ENCODE data around the gene MLKL.

The MLKL gene

DNA sequence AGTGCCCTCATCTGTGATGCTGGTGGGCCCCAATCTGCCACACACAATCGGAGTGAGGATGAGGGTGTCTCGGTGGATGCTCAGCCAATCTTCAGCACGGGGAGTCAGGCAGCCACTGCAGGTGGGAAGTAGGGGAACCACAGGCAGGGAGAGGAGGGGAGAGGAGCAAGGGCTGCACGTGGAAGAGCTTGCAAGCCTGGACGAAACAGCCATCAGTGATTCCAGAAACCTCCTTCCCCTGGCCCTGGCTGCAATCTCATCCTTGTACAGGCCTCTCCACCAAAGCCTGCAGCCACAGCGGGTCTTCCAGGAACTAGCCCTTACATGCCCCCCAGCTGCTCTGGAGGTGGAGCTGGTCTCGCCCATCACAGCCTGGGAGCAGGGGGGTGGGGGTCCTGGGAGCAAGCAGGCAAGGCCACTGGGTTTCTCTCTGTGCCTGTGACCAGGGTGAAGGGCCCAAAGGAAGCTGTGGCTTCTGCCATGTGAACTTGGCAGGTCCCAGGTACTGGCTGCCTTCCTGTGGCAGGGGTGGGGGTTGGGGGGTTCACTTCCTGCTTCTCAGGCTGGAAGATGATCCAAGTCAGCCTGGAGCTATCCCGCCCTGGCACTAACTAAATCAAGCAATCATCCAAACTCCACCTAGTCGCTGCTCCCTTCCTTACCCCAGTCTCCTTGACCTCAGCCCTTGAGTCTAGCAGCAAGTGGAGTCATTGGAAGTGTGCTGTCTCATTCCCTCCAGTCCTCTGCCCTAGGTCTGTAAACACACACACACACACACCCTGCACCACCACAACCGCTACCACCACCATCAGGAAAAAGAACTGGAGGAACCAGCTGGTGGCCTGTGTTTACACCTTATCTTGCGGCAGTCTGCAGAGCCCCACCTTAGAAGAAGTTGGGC is 29.4 kb upstream of the MLKL start:
- H3K4me3 ChIP-seq (ENCODE audit: low read depth, low read length) = no peak overlapping the region

DNA sequence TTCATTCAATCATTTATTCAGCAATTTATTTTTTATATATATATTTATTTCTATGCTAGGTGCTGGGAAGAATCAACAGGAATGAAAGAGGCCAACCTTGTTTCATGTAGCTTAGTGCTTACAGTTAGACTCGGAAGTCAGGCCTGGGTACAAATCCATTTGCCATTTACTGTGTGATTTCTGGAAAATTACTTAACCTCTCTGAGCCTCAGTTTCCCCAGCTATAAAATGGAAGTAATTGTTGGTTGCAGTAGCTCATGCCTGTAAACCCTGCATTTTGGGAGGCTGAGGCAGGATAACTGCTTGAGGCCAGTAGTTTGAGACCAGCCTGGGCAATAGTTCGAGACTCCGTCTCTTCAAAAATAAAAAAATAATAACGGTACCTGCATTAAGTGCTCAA is 27.2 kb upstream of the MLKL start:
- no peak for TF ChIP-seq POLR2A (IDR thresholded peaks at IDR 0.05; ENCODE audit: extremely low read depth, insufficient read length)
- TF ChIP-seq, protein P1, sequence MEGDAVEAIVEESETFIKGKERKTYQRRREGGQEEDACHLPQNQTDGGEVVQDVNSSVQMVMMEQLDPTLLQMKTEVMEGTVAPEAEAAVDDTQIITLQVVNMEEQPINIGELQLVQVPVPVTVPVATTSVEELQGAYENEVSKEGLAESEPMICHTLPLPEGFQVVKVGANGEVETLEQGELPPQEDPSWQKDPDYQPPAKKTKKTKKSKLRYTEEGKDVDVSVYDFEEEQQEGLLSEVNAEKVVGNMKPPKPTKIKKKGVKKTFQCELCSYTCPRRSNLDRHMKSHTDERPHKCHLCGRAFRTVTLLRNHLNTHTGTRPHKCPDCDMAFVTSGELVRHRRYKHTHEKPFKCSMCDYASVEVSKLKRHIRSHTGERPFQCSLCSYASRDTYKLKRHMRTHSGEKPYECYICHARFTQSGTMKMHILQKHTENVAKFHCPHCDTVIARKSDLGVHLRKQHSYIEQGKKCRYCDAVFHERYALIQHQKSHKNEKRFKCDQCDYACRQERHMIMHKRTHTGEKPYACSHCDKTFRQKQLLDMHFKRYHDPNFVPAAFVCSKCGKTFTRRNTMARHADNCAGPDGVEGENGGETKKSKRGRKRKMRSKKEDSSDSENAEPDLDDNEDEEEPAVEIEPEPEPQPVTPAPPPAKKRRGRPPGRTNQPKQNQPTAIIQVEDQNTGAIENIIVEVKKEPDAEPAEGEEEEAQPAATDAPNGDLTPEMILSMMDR (IDR thresholded peaks at IDR 0.05; ENCODE audit: low read depth, low read length) = no peak
- TF ChIP-seq, protein P2, sequence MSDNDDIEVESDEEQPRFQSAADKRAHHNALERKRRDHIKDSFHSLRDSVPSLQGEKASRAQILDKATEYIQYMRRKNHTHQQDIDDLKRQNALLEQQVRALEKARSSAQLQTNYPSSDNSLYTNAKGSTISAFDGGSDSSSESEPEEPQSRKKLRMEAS (IDR thresholded peaks at IDR 0.05; ENCODE audit: low read depth, low read length) = no peak

More for the DNA sequence above, 29.4 kb upstream of the MLKL start:
- DNase-seq (ENCODE audit: low read depth) = no peak
- TF ChIP-seq, protein P2 (IDR thresholded peaks at IDR 0.05; ENCODE audit: low read depth, low read length) = no peak
- TF ChIP-seq, protein P1 (IDR thresholded peaks at IDR 0.05; ENCODE audit: low read depth, low read length) = no peak
- TF ChIP-seq MYC (IDR thresholded peaks at IDR 0.05; ENCODE audit: low read depth, low read length) (no peak), POLR2A (IDR thresholded peaks at IDR 0.05; ENCODE audit: extremely low read depth, insufficient read length) (no peak)

DNA sequence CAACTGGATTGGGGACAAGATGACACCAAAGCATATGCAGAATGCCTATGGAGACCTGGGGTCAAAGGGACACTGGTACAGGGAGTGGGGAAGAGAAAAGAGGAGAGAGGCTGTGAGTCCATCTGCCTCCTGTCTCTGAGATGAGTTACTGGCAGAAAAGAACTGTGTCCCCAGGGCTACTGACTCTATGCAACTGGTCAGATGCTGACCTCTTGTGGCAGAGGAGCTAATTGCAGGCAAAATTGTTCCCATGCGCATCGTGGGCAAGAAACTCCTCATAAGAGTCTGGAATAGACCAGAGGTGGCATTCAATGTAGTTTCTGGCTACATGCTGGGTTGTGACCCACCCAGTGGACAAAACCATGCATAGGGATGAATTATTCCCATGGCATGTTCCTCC is 26.1 kb upstream of the MLKL start:
- peak; percentile 81 for DNase-seq (ENCODE audit: low read depth)

More for the DNA sequence above, 27.2 kb upstream of the MLKL start:
- no peak overlapping the region for H3K4me3 ChIP-seq (ENCODE audit: low read depth, low read length)
- DNase-seq (ENCODE audit: low read depth) = no peak

DNA sequence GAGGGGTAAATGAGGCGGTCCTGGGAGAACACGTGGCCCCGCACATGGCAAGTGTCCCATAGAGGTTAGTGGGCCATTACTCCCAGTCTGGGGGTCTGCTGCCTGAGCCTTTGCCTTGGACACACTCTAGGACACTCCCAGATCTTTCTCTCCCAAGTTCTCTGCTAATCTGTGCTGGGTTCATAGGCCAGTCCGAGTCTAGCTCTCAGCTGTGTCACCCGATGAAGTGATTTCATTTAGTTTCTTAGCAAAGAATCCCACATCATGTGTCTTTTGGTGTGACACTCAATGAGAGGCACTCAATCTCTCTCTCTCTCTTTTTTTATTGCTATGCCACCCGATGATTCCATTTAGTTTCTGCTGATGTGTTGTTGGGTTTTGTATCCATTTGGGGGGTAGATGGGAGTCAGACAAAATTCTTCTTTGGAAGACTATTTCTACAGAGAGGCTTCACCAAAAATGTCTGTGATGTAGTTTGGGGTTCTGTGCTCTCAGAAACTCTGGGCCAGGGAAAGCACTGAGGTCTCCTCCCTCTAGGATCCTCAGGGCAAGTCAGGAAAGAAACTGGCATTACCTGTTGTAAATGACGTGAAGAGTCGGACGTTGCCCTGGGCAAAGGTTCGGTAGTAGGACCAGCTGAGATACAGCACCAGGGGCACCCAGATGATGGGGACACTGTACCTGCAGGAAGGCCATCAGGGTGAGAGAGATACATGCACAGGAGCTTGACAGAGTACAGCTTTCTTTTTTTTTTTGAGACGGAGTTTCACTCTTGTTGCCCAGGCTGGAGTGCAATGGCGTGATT is 25.2 kb upstream of the MLKL start:
- DNase-seq (ENCODE audit: low read depth) = no peak
- TF ChIP-seq MYC (IDR thresholded peaks at IDR 0.05; ENCODE audit: low read depth, low read length) = no peak
- no peak for TF ChIP-seq POLR2A (IDR thresholded peaks at IDR 0.05; ENCODE audit: extremely low read depth, insufficient read length)
- TF ChIP-seq, protein P2 (IDR thresholded peaks at IDR 0.05; ENCODE audit: low read depth, low read length) = no peak
- TF ChIP-seq, protein P1 (IDR thresholded peaks at IDR 0.05; ENCODE audit: low read depth, low read length) = no peak
- H3K4me3 ChIP-seq (ENCODE audit: low read depth, low read length) = no peak overlapping the region

More for the DNA sequence above, 26.1 kb upstream of the MLKL start:
- no peak overlapping the region for H3K4me3 ChIP-seq (ENCODE audit: low read depth, low read length)
- TF ChIP-seq POLR2A (IDR thresholded peaks at IDR 0.05; ENCODE audit: extremely low read depth, insufficient read length) (no peak), MYC (IDR thresholded peaks at IDR 0.05; ENCODE audit: low read depth, low read length) (no peak)
- TF ChIP-seq, protein P2 (IDR thresholded peaks at IDR 0.05; ENCODE audit: low read depth, low read length) = no peak
- TF ChIP-seq, protein P1 (IDR thresholded peaks at IDR 0.05; ENCODE audit: low read depth, low read length) = peak; percentile 97

DNA sequence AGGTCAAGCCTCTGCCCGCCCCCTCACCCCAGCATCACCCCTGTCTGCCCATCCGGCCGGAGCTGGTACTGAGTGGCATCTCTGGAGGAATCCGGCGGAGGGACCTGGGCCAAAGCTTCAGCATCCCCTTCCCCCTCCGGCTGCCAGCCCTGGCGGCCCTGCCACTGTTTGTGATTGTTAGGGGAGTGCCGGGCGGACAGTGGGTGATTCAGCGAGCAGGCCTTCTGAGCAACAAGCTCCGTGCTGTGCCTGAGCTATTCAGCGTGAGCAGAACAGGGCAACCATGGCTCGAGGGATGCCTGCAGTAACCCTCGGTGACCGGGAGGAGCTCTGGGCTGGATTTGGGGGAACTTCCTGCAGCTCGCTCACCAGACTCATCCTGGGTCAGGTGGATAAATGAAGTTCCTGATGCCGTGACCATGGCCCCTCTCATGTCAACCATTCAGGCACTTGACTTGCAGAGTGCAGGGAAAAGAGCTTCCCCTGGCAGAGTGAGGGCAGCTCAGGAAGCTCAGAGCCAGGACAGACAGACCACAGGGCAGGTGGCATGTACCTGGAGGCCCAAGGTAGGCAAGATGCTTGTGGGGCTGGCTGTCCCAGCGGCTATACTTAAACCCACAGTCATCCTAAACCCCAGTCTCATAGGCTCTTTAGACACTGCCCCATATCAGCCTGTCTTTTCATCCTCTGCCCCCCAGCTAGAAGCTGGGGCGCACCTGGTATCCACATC is 24.3 kb upstream of the MLKL start:
- DNase-seq (ENCODE audit: low read depth) = no peak
- TF ChIP-seq, protein P2 (IDR thresholded peaks at IDR 0.05; ENCODE audit: low read depth, low read length) = no peak
- TF ChIP-seq, protein P1 (IDR thresholded peaks at IDR 0.05; ENCODE audit: low read depth, low read length) = no peak
- TF ChIP-seq POLR2A (IDR thresholded peaks at IDR 0.05; ENCODE audit: extremely low read depth, insufficient read length) = no peak
- TF ChIP-seq MYC (IDR thresholded peaks at IDR 0.05; ENCODE audit: low read depth, low read length) = no peak
- no peak overlapping the region for H3K4me3 ChIP-seq (ENCODE audit: low read depth, low read length)

All from NB4 (cell line).